ENCODE results near the gene AGER.
A peak's percentile ranks its signal among the peaks of the same experiment; 100 is the strongest.

AGER gene

GRCh38 chr6:32175322-32175710 lies 8.7 kb downstream of the AGER start:
- H3K27me3 ChIP-seq (ENCODE audit: low read depth, low read length): no peaks in the 10 kb centered on the region
- H3K4me1 ChIP-seq (ENCODE audit: control insufficient read depth in 1 of 2, insufficient read depth in 2 of 2, low read length in 2 of 2): peaks cover 35 to 48% of the 10 kb centered on the region in 2 donors
- H3K27ac ChIP-seq (ENCODE audit: low read length): peak overlapping the region; percentile 82
- H3K36me3 ChIP-seq (ENCODE audit: control insufficient read depth in 1 of 2, insufficient read depth in 2 of 2, low read length in 2 of 2): peaks cover 6 to 16% of the 10 kb centered on the region in 2 donors
- no peaks in the 10 kb centered on the region for H3K9me3 ChIP-seq (ENCODE audit: control insufficient read depth in 1 of 2, low read length in 2 of 2)
- H3K4me3 ChIP-seq (ENCODE audit: low read depth in 1 of 2, low read length in 2 of 2): peak overlapping the region; percentile 80 to 84

DNA sequence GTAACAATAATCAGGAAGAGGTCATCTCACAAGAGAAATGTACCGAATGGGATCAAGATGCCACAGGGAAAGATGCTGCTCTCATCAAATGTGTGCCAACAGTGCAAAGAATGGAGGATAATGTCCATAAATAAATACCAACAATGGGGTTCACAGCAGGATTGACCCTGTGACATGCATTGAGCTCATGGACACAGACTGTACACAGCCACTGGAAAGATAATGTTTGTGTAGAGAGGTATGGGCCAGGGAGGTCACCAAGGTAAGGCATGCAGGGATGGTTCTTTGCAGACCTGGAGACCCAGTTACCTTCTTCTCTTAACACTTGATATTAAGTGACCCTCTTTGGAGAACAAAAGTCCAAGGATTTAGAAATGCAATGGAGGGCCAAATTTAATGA lies 9.6 kb downstream of the AGER start:
- Histone ChIP-seq H3K36me3 (ENCODE audit: control insufficient read depth in 1 of 2, insufficient read depth in 2 of 2, low read length in 2 of 2) (peaks cover 15 to 22% of the 10 kb centered on the region in 2 donors), H3K27ac (ENCODE audit: low read length) (no peak overlapping the region), H3K4me3 (ENCODE audit: low read depth in 1 of 2, low read length in 2 of 2) (no peak overlapping the region), H3K4me1 (ENCODE audit: control insufficient read depth in 1 of 2, insufficient read depth in 2 of 2, low read length in 2 of 2) (peaks cover 28 to 40% of the 10 kb centered on the region in 2 donors), H3K27me3 (ENCODE audit: low read depth, low read length) (no peaks in the 10 kb centered on the region), H3K9me3 (ENCODE audit: control insufficient read depth in 1 of 2, low read length in 2 of 2) (no peaks in the 10 kb centered on the region)

DNA sequence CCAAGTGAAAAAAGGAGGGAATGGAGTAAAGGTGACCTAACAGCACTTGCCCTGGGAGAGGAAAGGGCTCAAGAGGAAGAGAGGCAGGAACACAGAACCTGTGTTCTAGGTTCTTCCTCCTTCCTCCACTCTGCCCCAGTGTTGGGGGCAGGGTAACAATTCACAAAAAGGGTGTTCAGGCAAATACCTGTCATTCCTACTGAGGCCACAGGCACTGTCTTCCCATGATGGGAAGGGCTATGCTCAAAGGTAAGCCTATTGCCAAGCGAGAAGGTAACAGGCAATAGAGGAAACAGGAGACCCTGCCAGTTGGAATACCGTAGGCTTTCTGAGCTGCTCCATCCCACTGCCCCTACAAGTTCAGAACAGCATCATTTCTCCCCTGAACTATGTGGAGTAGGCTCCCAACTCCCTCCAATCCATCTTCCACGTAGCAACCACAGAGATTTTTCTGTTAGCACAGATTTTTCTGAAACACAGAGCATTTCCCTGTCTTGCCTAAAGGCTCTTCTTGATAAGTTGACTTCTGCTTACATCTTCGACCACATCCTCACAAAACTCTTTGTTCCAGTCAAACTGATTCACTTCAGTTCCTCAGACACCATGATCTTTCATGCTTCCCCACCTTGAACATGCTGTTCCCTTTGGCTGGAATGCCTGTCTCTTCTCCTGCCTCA lies 10.9 kb downstream of the AGER start:
- no peaks in the 10 kb centered on the region for H3K9me3 ChIP-seq (ENCODE audit: control insufficient read depth in 1 of 2, low read length in 2 of 2)
- no peak overlapping the region for H3K27ac ChIP-seq (ENCODE audit: low read length)
- H3K4me3 ChIP-seq (ENCODE audit: low read depth in 1 of 2, low read length in 2 of 2): no peak overlapping the region
- peaks cover 21 to 34% of the 10 kb centered on the region in 2 donors for H3K4me1 ChIP-seq (ENCODE audit: control insufficient read depth in 1 of 2, insufficient read depth in 2 of 2, low read length in 2 of 2)
- H3K27me3 ChIP-seq (ENCODE audit: low read depth, low read length): no peaks in the 10 kb centered on the region
- peaks cover 25 to 34% of the 10 kb centered on the region in 2 donors for H3K36me3 ChIP-seq (ENCODE audit: control insufficient read depth in 1 of 2, insufficient read depth in 2 of 2, low read length in 2 of 2)

GRCh38 chr6:32171234-32171633 lies 12.8 kb downstream of the AGER start:
- no peaks in the 10 kb centered on the region for H3K27me3 ChIP-seq (ENCODE audit: low read depth, low read length)
- H3K36me3 ChIP-seq (ENCODE audit: control insufficient read depth in 1 of 2, insufficient read depth in 2 of 2, low read length in 2 of 2): peaks cover 33 to 49% of the 10 kb centered on the region in 2 donors
- peaks cover 10 to 32% of the 10 kb centered on the region in 2 donors for H3K4me1 ChIP-seq (ENCODE audit: control insufficient read depth in 1 of 2, insufficient read depth in 2 of 2, low read length in 2 of 2)
- no peak overlapping the region for H3K27ac ChIP-seq (ENCODE audit: low read length)
- no peaks in the 10 kb centered on the region for H3K9me3 ChIP-seq (ENCODE audit: control insufficient read depth in 1 of 2, low read length in 2 of 2)
- H3K4me3 ChIP-seq (ENCODE audit: low read depth in 1 of 2, low read length in 2 of 2): no peak overlapping the region

DNA sequence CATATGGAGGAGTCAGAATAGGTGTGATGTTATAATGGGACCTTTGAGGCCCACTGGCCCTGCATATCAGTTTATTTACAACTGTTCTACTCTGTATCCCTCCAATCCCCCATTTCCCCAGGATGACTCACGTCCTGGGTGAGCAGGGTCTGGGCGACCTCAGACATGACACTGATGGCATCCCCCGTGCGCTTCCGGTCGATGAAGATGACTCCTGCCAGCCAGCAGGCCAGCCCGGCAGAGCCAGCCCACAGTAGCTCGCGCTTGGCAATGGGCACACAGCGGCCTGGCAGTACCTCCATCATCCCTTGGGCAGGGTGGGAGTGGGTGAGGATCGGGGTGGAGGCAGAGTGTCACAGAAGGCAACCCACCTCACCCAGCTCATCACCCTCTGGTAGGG lies 13.8 kb downstream of the AGER start:
- no peak overlapping the region for H3K4me3 ChIP-seq (ENCODE audit: low read depth in 1 of 2, low read length in 2 of 2)
- H3K4me1 ChIP-seq (ENCODE audit: control insufficient read depth in 1 of 2, insufficient read depth in 2 of 2, low read length in 2 of 2): peaks cover 6 to 28% of the 10 kb centered on the region in 2 donors
- H3K27me3 ChIP-seq (ENCODE audit: low read depth, low read length): no peaks in the 10 kb centered on the region
- H3K36me3 ChIP-seq (ENCODE audit: control insufficient read depth in 1 of 2, insufficient read depth in 2 of 2, low read length in 2 of 2): peaks cover 38 to 57% of the 10 kb centered on the region in 2 donors
- no peaks in the 10 kb centered on the region for H3K9me3 ChIP-seq (ENCODE audit: control insufficient read depth in 1 of 2, low read length in 2 of 2)
- no peak overlapping the region for H3K27ac ChIP-seq (ENCODE audit: low read length)

DNA sequence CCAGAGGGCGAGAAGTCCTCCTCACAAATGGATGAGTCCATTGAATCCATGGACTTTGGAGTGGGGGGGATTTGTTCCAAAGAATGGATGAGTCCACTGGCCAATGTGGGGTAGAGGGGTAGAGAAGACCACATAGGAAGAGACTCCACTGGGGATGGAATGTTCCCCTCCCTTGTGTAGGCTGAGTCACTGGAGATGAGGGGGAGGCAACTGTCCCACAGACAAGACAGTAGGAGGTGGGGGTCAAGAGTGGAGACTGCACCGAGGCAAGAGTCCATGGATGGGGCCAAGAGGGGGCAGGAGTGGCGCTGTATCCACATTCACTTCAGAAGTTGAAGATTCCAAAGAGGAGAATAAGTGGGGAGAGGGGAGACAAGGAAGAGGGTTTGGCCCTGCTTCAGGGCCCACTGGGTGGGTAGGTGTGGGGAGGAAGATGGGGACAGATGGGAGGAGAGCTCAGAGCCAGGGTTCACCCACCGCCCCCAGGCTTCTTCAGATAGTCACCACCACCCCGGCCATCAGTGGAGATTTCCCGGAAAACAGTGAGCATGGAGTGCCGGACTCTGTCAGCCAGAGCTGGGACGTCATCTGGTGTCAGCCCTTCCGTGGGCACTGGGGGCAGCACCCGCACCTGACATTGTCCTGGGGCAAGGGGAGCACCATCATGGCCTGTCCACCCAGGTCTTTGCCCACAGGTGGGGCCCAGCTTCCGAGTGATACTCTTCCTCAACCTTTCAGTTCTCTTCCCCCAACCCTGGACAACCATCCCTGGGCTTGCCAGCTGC lies 15.1 kb downstream of the AGER start:
- Histone ChIP-seq H3K36me3 (ENCODE audit: control insufficient read depth in 1 of 2, insufficient read depth in 2 of 2, low read length in 2 of 2) (peaks cover 38 to 57% of the 10 kb centered on the region in 2 donors), H3K4me3 (ENCODE audit: low read depth in 1 of 2, low read length in 2 of 2) (no peak overlapping the region), H3K27ac (ENCODE audit: low read length) (peak overlapping the region; percentile 14), H3K4me1 (ENCODE audit: control insufficient read depth in 1 of 2, insufficient read depth in 2 of 2, low read length in 2 of 2) (peaks cover 0 to 15% of the 10 kb centered on the region in 2 donors), H3K27me3 (ENCODE audit: low read depth, low read length) (no peaks in the 10 kb centered on the region), H3K9me3 (ENCODE audit: control insufficient read depth in 1 of 2, low read length in 2 of 2) (no peaks in the 10 kb centered on the region)

DNA sequence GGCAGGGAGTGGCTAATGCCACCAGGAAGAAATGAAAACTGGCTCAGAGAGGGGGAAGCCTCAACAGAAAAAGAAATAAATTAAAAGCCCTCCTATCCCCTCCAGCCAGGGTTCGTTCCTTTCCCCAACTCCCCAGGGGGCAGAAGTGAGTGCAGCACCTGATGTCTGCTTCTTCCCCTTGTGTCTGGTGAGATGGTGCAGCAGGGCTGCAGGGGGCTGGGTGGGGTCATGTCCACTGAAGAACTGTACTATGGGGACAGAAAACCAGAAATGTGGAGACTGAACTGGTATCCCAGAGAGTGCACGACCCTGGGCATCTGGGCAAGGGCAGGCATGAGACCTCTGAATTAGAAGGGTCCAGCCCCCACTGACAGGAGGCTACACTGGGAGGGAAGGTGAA lies 15.7 kb downstream of the AGER start:
- peaks cover 38 to 57% of the 10 kb centered on the region in 2 donors for H3K36me3 ChIP-seq (ENCODE audit: control insufficient read depth in 1 of 2, insufficient read depth in 2 of 2, low read length in 2 of 2)
- no peaks in the 10 kb centered on the region for H3K9me3 ChIP-seq (ENCODE audit: control insufficient read depth in 1 of 2, low read length in 2 of 2)
- no peak overlapping the region for H3K4me3 ChIP-seq (ENCODE audit: low read depth in 1 of 2, low read length in 2 of 2)
- H3K27me3 ChIP-seq (ENCODE audit: low read depth, low read length): no peaks in the 10 kb centered on the region
- peak overlapping the region; percentile 14 for H3K27ac ChIP-seq (ENCODE audit: low read length)
- H3K4me1 ChIP-seq (ENCODE audit: control insufficient read depth in 1 of 2, insufficient read depth in 2 of 2, low read length in 2 of 2): peaks cover 0 to 13% of the 10 kb centered on the region in 2 donors

GRCh38 chr6:32167761-32168262 lies 16.2 kb downstream of the AGER start:
- Histone ChIP-seq H3K27me3 (ENCODE audit: low read depth, low read length) (no peaks in the 10 kb centered on the region), H3K9me3 (ENCODE audit: control insufficient read depth in 1 of 2, low read length in 2 of 2) (no peaks in the 10 kb centered on the region), H3K27ac (ENCODE audit: low read length) (no peak overlapping the region), H3K4me1 (ENCODE audit: control insufficient read depth in 1 of 2, insufficient read depth in 2 of 2, low read length in 2 of 2) (peaks cover 0 to 8% of the 10 kb centered on the region in 2 donors), H3K4me3 (ENCODE audit: low read depth in 1 of 2, low read length in 2 of 2) (no peak overlapping the region), H3K36me3 (ENCODE audit: control insufficient read depth in 1 of 2, insufficient read depth in 2 of 2, low read length in 2 of 2) (peaks cover 38 to 60% of the 10 kb centered on the region in 2 donors)

DNA sequence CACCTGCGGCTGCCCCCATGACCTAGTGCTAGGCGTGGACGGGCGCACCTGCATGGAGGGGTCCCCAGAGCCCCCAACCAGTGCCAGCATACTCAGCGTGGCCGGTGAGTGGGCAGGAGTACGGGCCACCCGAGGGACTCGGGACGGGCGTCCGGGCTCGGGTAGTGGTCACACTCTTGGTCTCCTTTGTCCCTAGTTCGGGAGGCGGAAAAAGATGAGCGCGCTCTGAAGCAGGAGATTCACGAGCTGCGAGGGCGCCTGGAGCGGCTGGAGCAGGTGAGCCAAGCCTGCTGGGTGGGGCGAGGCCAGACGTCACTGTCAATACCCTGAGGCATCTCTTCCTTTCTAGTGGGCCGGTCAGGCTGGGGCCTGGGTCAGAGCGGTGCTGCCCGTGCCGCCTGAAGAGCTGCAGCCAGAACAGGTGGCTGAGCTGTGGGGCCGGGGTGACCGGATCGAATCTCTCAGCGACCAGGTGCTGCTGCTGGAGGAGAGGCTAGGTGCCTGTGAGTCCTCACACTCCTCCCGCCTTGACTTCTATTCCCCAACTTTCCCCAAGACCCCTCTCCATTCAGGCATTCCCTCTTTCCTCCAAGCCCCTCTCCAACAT lies 16.8 kb downstream of the AGER start:
- no peak overlapping the region for H3K4me3 ChIP-seq (ENCODE audit: low read depth in 1 of 2, low read length in 2 of 2)
- H3K9me3 ChIP-seq (ENCODE audit: control insufficient read depth in 1 of 2, low read length in 2 of 2): no peaks in the 10 kb centered on the region
- no peaks in the 10 kb centered on the region for H3K27me3 ChIP-seq (ENCODE audit: low read depth, low read length)
- peaks cover 38 to 66% of the 10 kb centered on the region in 2 donors for H3K36me3 ChIP-seq (ENCODE audit: control insufficient read depth in 1 of 2, insufficient read depth in 2 of 2, low read length in 2 of 2)
- H3K27ac ChIP-seq (ENCODE audit: low read length): no peak overlapping the region
- peaks cover 0 to 7% of the 10 kb centered on the region in 2 donors for H3K4me1 ChIP-seq (ENCODE audit: control insufficient read depth in 1 of 2, insufficient read depth in 2 of 2, low read length in 2 of 2)

DNA sequence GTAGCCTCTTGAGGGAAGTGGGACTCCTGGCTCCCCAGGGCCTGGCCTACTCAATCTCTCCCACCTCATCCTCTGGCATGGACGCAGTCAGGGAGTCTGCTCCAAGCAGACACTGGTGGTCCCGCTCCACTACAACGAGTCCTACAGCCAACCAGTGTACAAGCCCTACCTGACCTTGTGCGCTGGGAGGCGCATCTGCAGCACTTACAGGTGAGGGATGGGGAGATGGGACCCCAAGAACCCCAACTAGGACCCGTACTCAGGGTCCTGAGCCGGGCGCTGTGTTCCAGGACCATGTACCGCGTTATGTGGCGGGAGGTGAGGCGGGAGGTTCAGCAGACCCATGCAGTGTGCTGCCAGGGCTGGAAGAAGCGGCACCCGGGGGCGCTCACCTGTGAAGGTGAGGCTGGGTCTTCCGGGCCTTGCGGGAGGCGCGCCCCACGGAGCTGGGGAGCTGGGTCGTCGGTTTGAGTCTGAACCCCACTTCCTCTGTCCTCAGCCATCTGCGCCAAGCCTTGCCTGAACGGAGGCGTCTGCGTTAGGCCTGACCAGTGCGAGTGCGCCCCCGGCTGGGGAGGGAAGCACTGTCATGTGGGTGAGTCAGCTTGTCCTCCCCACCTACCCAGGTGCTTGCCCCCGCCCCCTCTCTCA lies 17.5 kb downstream of the AGER start:
- Histone ChIP-seq H3K4me3 (ENCODE audit: low read depth in 1 of 2, low read length in 2 of 2) (no peak overlapping the region), H3K4me1 (ENCODE audit: control insufficient read depth in 1 of 2, insufficient read depth in 2 of 2, low read length in 2 of 2) (peaks cover 0 to 7% of the 10 kb centered on the region in 2 donors), H3K36me3 (ENCODE audit: control insufficient read depth in 1 of 2, insufficient read depth in 2 of 2, low read length in 2 of 2) (peaks cover 38 to 68% of the 10 kb centered on the region in 2 donors), H3K27me3 (ENCODE audit: low read depth, low read length) (no peaks in the 10 kb centered on the region), H3K9me3 (ENCODE audit: control insufficient read depth in 1 of 2, low read length in 2 of 2) (no peaks in the 10 kb centered on the region), H3K27ac (ENCODE audit: low read length) (no peak overlapping the region)

GRCh38 chr6:32164295-32164694 lies 19.8 kb downstream of the AGER start, which contains the start of gene EGFL8:
Gene EGFL8 (plus strand): TSS chr6:32164595. CDS start chr6:32166166, 1,571 bp downstream.
- Histone ChIP-seq H3K9me3 (ENCODE audit: control insufficient read depth in 1 of 2, low read length in 2 of 2) (no peaks in the 10 kb centered on the region), H3K4me1 (ENCODE audit: control insufficient read depth in 1 of 2, insufficient read depth in 2 of 2, low read length in 2 of 2) (peaks cover 0 to 7% of the 10 kb centered on the region in 2 donors), H3K27ac (ENCODE audit: low read length) (peak within 1 kb of the TSS; percentile 30), H3K36me3 (ENCODE audit: control insufficient read depth in 1 of 2, insufficient read depth in 2 of 2, low read length in 2 of 2) (peaks cover 22 to 48% of the 10 kb centered on the region in 2 donors), H3K4me3 (ENCODE audit: low read depth in 1 of 2, low read length in 2 of 2) (no peak within 1 kb of the TSS), H3K27me3 (ENCODE audit: low read depth, low read length) (no peaks in the 10 kb centered on the region)
